ENCODE data around the gene COMMD10. TPM values are rescaled to one million over a fixed set of nuclear protein-coding genes. Genes with fewer than 3 reads are reported as not detected.

COMMD10 gene
- total RNA-seq = 30.9 and 31.6 TPM in 2 replicates
- long read RNA-seq, transcript COMMD10-201 (7 exons, 1,469 nt) = major isoform, 160 of 191 reads
- long read RNA-seq, partial matches to known transcripts = 7 of 191 reads
- long read RNA-seq, other reads (novel, unspliced or antisense) = 23 of 191 reads

DNA sequence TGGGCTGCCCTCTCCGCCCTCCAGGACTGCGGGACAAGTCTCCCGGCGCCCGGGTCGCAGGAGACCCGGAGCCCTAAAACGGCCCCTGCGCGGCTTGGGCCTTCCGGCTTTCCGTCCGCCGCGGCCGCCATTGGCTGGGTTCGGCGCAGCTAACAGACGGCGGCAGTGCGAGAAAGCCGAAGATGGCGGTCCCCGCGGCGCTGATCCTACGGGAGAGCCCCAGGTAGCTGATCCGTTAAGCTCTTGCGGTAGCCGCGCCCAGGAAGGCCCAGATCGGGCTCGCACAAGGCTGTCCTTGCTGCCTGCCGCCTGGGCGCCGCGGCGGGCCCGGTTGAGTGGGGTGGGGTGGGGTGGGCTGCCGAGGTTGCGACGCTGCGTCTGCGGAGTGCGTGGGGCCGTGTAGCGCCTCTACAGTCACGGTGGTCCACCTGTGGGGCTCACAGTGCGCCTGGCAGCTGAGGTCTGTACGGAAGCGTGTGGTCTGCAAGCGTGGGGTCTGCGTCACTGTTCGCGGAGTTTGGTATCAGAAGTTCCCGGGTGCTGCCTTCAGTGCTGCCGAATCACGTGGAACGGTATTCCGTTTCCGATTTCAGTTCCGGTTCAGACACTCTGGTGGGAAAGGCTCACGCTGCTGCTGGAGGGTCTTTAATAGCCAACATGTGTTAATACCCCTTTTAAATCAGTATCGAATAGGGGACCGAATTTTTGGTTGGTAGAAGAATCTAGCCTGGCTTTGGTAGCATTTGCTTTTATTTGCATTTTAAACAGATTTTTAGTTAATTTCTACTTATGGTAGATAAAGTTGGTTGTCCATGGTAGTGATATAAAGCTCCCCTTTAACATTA lies at the start of gene COMMD10:
Gene COMMD10 (plus strand): TSS at position 155 of the 845 bp plus-strand sequence.
- Mint-ChIP-seq H3K27me3 (no peaks in the 10 kb centered on the region), H3K36me3 (ENCODE audit: insufficient read depth) (peaks cover 2% of the 10 kb centered on the region), H3K4me3 (ENCODE audit: low read depth) (peak within 1 kb of the TSS; percentile 93), H3K9me3 (ENCODE audit: low read depth) (no peaks in the 10 kb centered on the region), H3K4me1 (ENCODE audit: low read depth) (peaks cover 12% of the 10 kb centered on the region), H3K27ac (peak within 1 kb of the TSS; percentile 98)
- no peak for TF ChIP-seq CTCF (IDR thresholded peaks at IDR 0.05; ENCODE audit: unreplicated experiment)
- DNase-seq (ENCODE audit: low spot score, unreplicated experiment) = peak; percentile 65

GRCh38 chr5:116035123-116035522 lies 49.7 kb upstream of the COMMD10 start:
- TF ChIP-seq CTCF (IDR thresholded peaks at IDR 0.05; ENCODE audit: unreplicated experiment) = no peak
- Mint-ChIP-seq H3K9me3 (ENCODE audit: low read depth) (no peaks in the 10 kb centered on the region), H3K4me3 (ENCODE audit: low read depth) (no peak overlapping the region), H3K27ac (no peak overlapping the region), H3K27me3 (peaks cover 3% of the 10 kb centered on the region), H3K36me3 (ENCODE audit: insufficient read depth) (no peaks in the 10 kb centered on the region), H3K4me1 (ENCODE audit: low read depth) (no peaks in the 10 kb centered on the region)
- DNase-seq (ENCODE audit: low spot score, unreplicated experiment) = no peak

GRCh38 chr5:116037236-116037822 lies 47.5 kb upstream of the COMMD10 start:
- Mint-ChIP-seq H3K27ac (no peak overlapping the region), H3K27me3 (peaks cover 3% of the 10 kb centered on the region), H3K4me1 (ENCODE audit: low read depth) (no peaks in the 10 kb centered on the region), H3K9me3 (ENCODE audit: low read depth) (no peaks in the 10 kb centered on the region), H3K4me3 (ENCODE audit: low read depth) (no peak overlapping the region), H3K36me3 (ENCODE audit: insufficient read depth) (no peaks in the 10 kb centered on the region)
- TF ChIP-seq CTCF (IDR thresholded peaks at IDR 0.05; ENCODE audit: unreplicated experiment) = peak; percentile 26
- DNase-seq (ENCODE audit: low spot score, unreplicated experiment) = no peak

DNA sequence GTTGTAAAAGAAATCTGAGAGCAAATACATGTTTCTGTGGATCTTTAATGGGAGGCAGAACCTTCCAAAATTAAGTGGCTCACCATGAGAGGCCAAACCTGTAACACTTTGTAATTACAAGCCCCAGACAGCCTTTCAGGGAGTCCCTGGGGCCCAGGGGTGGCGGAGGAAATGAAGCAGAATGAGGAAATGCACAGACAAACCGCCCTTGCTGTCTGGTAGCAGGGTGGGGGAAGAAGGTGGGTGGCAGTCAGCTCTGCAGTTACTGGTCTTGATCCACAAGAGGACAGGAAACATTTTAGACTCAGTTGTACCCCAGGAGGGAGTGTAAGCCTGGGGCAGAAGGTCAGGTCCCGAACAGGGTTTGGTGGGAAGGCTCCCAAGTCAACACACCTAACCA lies 46.0 kb upstream of the COMMD10 start:
- Mint-ChIP-seq H3K9me3 (ENCODE audit: low read depth) (no peaks in the 10 kb centered on the region), H3K36me3 (ENCODE audit: insufficient read depth) (no peaks in the 10 kb centered on the region), H3K27me3 (peaks cover 3% of the 10 kb centered on the region), H3K4me1 (ENCODE audit: low read depth) (no peaks in the 10 kb centered on the region), H3K27ac (no peak overlapping the region), H3K4me3 (ENCODE audit: low read depth) (no peak overlapping the region)
- no peak for TF ChIP-seq CTCF (IDR thresholded peaks at IDR 0.05; ENCODE audit: unreplicated experiment)
- DNase-seq (ENCODE audit: low spot score, unreplicated experiment) = no peak

DNA sequence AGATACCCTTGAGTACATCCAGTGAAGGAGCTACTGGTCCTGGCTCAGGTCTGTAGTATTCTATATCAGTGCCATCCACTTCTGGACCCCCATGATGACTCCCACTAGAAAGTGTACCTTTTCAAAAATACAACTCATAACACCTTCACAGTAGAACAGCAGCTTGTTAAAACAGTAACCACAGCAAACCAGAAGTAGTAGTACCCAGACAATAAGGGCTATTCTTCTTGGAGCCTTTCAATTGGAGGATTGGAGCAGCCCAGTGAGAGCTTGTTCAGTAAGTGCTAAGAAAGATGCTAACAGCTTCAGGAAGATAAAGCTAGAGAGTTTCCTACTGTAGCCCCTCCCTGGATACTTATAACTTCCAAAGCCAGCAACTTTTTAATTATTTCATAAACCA lies 42.5 kb upstream of the COMMD10 start:
- H3K9me3 Mint-ChIP-seq (ENCODE audit: low read depth) = no peaks in the 10 kb centered on the region
- no peaks in the 10 kb centered on the region for H3K27me3 Mint-ChIP-seq
- no peak for TF ChIP-seq CTCF (IDR thresholded peaks at IDR 0.05; ENCODE audit: unreplicated experiment)

More for the DNA sequence above, 42.5 kb upstream of the COMMD10 start:
- DNase-seq (ENCODE audit: low spot score, unreplicated experiment) = no peak
- Mint-ChIP-seq H3K27ac (no peak overlapping the region), H3K36me3 (ENCODE audit: insufficient read depth) (no peaks in the 10 kb centered on the region), H3K4me3 (ENCODE audit: low read depth) (no peak overlapping the region), H3K4me1 (ENCODE audit: low read depth) (no peaks in the 10 kb centered on the region)
